Fibroblast of pulmonary artery (primary cell): Measurements from ENCODE around the gene GRIN2A.

Experiments used
- DNase-seq: peaks from one replicate; pipeline ENCODE4 v3.0.0-alpha.2; 2010; ENCODE audit warnings: low read depth
- H3K4me3 ChIP-seq: replicated peaks from 2 replicates; pipeline ENCODE4 v1.5.1; 2011; ENCODE audit warnings: low read depth, mild to moderate bottlenecking, control low read depth, low read length, moderate library complexity
- CTCF ChIP-seq: IDR thresholded peaks from 2 replicates; pipeline ENCODE4 v1.5.1; 2011; ENCODE audit warnings: mild to moderate bottlenecking, control low read depth, low read length, inconsistent platforms; ENCODE audit errors: missing control alignments

Gene GRIN2A

GRCh38 chr16:10206215-10206614 is 24.0 kb upstream of the GRIN2A start:
- no peak overlapping the region for H3K4me3 ChIP-seq
- TF ChIP-seq CTCF: no peak
- DNase-seq: no peak

- TF ChIP-seq CTCF: no peak
- no peak overlapping the region for H3K4me3 ChIP-seq
- no peak for DNase-seq
These were observed 23.5 kb upstream of the GRIN2A start for GRCh38 chr16:10205688-10206087.

DNA sequence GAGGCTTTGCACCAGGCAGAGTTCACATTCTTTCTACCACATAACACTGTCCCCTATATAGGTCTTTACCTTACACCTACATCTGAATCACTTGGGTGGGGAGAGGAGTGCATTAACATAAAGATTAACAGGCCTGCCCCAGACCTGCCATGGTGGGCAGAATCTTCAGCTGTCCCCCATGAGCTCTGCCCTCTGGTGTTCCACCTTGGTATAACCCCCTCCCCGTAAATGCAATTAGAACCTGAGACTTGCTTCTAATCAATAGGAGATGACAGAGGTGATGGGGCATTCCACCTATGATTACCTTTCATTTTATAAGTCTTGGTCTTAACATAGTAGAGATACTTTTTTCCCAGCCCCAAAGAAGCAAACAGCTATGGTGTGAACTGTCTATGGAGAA is 20.4 kb upstream of the GRIN2A start:
- H3K4me3 ChIP-seq: no peak overlapping the region
- no peak for DNase-seq
- no peak for TF ChIP-seq CTCF

DNA sequence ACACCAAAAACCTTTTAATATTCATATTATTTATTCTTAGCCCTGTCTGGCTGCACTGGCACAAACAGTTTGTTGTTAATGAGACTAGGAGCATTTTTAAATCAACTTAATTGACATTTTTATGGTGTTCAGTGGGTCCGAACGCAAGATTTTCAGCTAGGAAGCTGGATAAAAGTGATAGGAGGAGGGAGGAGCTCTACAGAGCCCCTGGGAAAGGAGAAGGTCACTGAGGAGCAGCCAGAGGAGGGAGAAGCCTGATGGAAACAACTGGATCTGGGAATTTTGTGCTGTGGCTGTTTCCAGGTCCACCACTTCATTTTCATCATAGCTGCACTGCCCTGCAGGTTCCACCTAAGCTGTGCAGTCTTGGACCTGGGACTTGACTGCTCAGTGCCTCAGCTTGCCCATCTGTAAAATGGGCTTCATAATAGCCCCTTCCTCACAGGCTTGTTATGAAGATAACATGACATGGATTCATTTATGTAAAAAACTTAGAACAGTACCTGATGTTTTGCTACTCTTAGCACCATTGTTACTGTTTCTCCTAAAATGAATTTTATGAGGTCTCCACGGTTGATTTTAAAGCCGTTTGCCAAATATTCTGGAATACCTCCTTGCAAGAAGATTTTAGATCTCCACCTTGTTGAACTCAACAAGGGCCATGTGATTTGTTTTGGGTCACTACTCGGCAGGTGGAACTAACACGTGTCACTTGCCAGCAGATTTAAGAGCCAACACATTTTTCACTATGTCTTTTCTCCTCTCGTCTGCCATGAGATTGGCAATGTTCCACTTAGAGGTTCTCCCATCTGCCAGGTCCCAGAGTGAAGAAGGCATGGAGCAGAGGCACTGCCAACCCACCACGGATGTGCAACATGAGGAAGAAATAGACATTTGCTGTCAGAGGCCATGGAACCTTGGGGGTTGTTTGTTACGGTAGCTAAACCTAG is 18.7 kb upstream of the GRIN2A start:
- no peak overlapping the region for H3K4me3 ChIP-seq
- DNase-seq: no peak
- no peak for TF ChIP-seq CTCF

DNA sequence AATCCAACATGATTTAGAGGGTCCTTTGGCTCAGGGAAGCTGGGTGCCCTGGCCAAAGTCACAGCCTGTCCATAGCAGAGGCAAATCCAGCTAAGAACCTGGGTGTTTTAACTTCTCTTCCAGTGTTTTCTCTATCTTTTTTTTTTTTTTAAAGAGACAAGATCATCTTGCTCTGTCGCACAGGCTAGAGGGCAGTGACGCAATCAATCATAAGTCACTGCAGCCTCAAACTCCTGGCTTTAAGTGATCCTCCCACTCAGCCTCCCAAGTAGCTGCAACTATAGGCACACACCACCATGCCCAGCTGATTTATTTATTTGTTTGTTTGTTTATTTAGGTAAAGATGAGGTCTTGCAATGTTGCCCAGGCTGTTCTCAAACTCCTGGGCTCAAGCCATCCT is 14.8 kb upstream of the GRIN2A start:
- no peak overlapping the region for H3K4me3 ChIP-seq
- no peak for DNase-seq
- no peak for TF ChIP-seq CTCF

DNA sequence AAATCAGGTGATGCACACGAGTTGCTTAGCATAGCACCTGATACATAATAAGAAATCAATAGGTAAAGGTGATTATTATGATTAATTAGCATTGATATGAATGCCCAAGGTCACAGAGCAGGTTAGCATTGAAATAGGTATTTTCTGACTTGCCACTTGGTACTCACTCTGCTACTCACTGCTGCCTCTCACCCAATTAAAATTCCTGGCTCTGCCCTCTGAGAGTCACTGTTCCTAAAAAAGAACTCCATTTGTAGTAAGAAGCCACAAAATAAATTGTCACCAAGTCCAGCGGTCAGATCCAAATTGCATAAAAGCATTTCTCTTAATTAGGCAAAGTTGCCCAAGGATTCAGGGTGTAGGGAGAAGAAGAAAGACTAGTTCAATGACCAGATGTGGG is 8.9 kb upstream of the GRIN2A start:
- H3K4me3 ChIP-seq: no peak overlapping the region
- no peak for DNase-seq
- no peak for TF ChIP-seq CTCF

DNA sequence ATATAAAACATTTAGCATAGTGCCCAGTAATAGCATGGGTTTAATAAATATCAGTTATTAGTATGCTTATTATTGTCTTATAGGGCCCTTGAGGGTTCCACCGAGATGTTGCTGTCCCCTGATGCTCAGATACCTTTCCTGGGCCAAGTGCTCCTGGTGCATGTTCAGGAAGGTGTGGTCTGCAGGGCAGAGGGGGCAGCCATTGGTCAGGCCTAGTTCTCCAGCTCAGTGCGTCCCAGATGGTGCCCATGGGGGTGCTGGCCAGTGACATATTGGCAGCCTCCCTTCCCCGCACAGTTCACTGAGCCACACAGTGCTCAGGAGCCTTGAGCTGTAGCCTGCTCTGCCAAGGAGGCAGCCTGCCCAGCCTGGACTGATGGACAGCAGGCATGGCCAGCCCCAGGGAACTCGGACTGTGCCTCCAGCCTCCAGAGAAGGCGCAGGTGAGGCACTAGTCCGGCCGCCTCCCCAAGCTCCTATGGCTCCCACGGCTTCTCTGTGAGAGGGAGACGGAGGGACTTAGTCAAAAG is 7.7 kb upstream of the GRIN2A start:
- no peak overlapping the region for H3K4me3 ChIP-seq
- no peak for DNase-seq
- TF ChIP-seq CTCF: no peak
